ENCODE measurements around the gene ITGB1BP1.

Gene ITGB1BP1

DNA sequence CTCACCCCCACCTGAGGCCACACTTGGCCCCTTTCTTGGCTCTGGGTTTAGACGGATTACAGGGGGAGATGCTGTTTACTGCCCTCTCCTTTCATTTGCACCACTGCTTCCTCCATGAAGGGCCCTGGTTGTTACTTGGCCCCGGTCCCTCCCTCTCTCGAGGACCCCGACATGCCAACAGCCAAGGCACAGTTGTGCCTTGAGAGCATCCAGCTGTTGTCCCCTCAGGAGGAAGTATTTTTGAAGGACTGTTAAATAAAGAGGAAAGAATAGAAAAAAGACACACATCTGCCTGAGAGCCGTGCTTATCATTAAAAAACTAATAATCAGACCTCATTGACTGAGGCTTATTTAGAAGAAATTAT is 44.0 kb downstream of the ITGB1BP1 start:
- in situ Hi-C loops (cut with HindIII; ENCODE audit: low sequenced_read_pairs): no loop called here
- no peak for DNase-seq (ENCODE audit: low read depth, low spot score)
- H3K4me3 ChIP-seq (ENCODE audit: low read depth, low read length): no peak overlapping the region
- TF ChIP-seq CTCF (IDR thresholded peaks at IDR 0.05; ENCODE audit: low read depth, low read length): no peak

DNA sequence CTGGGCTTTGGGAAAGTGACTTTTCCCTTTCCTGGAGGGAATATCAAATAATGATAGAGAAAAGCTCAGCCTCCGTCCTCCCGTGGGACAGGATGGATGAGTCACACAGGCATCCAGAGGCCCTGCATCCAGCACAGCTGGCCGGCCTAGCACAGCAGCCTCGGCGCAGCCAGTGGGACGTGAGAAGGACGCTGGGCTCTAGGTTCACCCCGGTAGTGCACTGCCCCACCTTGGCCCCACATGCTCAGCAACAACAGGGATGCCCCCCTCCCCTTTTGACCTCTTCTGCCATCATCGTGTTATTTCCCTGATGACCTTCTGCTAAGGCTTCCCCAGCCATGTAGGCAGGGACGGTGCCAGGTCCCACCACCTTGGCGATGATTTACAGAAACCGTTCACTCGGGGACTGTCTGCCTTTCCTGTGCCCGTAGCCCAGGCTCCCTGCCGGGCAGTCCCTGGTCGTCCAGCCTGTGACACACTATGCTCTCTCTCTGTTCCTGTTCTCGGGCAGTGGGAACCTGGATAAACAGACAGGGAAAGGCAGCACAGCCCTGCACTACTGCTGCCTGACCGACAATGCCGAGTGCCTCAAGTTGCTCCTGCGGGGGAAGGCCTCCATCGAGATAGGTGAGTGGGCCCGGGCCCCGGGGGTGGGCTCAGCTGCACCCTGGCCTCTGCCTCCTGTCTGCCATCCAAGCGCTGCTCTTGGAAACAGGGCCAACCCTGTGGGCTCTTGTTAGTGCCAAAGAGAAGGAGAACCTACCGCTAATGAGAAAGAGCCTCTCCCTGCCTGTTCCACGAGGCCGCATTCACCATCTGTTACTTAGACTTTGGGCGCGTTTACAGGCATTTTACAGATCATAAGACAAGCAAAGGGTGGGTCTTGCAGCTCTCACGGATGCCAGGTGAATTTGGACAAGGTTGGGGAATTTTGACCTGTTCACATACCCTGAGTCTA is 44.6 kb downstream of the ITGB1BP1 start:
- TF ChIP-seq CTCF (IDR thresholded peaks at IDR 0.05; ENCODE audit: low read depth, low read length): no peak
- in situ Hi-C loops (cut with HindIII; ENCODE audit: low sequenced_read_pairs): no loop called here
- DNase-seq (ENCODE audit: low read depth, low spot score): peak; percentile 77
- no peak overlapping the region for H3K4me3 ChIP-seq (ENCODE audit: low read depth, low read length)

GRCh38 chr2:9377461-9378097 is 45.7 kb downstream of the ITGB1BP1 start:
- in situ Hi-C loops (cut with HindIII; ENCODE audit: low sequenced_read_pairs): no loop called here
- TF ChIP-seq CTCF (IDR thresholded peaks at IDR 0.05; ENCODE audit: low read depth, low read length): no peak
- DNase-seq (ENCODE audit: low read depth, low spot score): no peak
- no peak overlapping the region for H3K4me3 ChIP-seq (ENCODE audit: low read depth, low read length)

DNA sequence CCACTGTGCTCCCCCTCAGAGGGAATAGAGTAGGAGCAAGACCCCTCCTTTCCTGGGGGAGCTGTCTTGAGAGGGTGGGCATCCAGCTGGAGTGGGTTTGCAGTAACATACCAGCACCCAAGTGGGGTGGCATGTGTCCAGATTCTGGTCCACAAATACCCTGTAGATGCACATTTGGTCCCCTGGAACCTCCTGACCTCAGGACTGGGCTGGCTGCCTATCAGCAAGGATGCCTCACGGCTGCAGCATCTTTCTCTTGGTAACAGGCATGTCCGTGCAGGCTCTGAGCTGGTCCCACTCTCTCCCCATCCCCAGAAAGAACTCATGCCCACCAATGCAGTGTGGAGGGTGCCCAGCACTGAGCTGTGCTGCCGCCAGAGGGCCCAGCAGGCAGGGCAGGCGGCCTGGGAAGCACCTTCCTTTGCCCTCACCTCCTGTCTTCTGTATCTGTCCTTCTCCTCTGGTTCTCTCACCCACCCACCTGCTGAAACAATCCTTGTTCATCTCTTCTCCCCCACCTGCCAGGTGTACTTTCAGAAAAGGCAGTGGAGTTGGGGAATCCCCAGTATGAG is 47.4 kb downstream of the ITGB1BP1 start:
- no peak overlapping the region for H3K4me3 ChIP-seq (ENCODE audit: low read depth, low read length)
- in situ Hi-C loops (cut with HindIII; ENCODE audit: low sequenced_read_pairs): no loop called here
- TF ChIP-seq CTCF (IDR thresholded peaks at IDR 0.05; ENCODE audit: low read depth, low read length): no peak
- no peak for DNase-seq (ENCODE audit: low read depth, low spot score)

- no peak for TF ChIP-seq CTCF (IDR thresholded peaks at IDR 0.05; ENCODE audit: low read depth, low read length)
- H3K4me3 ChIP-seq (ENCODE audit: low read depth, low read length): no peak overlapping the region
- in situ Hi-C loops (cut with HindIII; ENCODE audit: low sequenced_read_pairs): no loop called here
- DNase-seq (ENCODE audit: low read depth, low spot score): no peak
Observed at GRCh38 chr2:9374071-9374730, 49.1 kb downstream of the ITGB1BP1 start.

DNA sequence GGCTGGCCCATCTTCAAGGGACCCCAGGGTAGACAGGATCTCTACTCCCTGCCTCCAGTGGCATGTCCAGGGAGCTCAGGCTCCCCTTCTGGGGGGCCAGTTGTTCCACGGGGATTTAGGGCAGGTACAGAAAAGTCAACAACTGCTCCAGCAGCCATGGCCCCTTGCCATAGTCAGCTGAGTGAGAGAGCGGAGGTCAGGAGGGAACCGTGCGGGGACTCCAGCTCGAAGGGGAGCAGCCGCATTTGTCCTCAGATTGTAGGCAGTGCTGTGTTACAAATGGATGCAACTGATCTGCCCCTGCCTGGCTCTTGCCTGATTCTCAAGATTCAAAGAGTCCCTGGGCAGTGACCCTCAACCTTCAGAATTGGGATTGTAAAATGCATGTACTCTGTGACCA is 49.9 kb downstream of the ITGB1BP1 start:
- H3K4me3 ChIP-seq (ENCODE audit: low read depth, low read length): no peak overlapping the region
- no peak for TF ChIP-seq CTCF (IDR thresholded peaks at IDR 0.05; ENCODE audit: low read depth, low read length)
- in situ Hi-C loops (cut with HindIII; ENCODE audit: low sequenced_read_pairs): no loop called here
- DNase-seq (ENCODE audit: low read depth, low spot score): no peak
